ENCODE results near the gene NXT1.

- TF ChIP-seq CTCF (conservative IDR thresholded peaks at IDR 0.05; ENCODE audit: low read depth, low read length) (no peak), EZH2 (IDR thresholded peaks at IDR 0.05; ENCODE audit: low read length, unreplicated experiment) (no peak)
These were observed 17.2 kb downstream of the NXT1 start for GRCh38 chr20:23367770-23368169.

Measured in PC-3 (cell line).